C1 segment of cervical spinal cord (tissue), 14 donors: Measurements from ENCODE around the gene TOM1L1.

Experiments
- DNase-seq, 14 donors: peaks; one replicate each; lab custom pipeline; 2025; lab: John Stamatoyannopoulos, UW

Gene TOM1L1

DNA sequence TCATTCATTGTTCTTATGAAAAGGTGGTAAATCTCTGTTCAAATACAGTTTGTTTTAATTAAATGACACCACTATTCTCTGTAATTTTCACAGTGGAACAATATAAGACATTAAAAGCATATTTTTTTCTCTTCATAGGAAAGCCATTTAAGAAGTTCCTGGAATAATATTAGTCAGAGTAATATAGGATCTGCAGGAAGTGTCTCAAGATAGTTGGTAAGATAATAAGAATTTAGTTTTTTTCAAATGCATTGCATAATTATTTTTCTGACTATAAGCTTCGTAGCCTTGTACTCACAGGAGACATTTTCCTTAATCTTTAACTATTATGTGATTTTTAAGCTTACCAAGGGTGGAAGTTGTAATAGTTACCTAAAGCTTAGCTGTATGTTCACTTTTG, 84.8 kb downstream of the TOM1L1 start:
- no peak for DNase-seq

DNA sequence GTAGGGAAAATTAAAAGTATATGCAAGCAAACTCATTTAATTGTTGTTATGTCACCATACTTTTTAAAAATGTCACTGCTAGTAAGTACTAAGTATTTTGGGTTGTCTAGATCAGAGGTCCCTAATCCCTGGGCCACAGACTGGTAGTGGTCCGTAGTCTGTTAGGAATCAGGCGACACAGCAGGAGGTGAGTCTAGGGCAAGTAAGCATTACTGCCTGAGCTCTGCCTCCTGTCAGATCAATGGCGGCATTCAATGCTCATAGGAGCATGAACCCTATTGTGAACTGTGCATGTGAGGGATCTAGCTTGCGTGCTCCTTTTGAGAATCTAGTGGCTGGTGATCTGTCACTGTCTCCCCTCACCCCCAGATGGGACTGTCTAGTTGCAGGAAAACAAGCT, 89.5 kb downstream of the TOM1L1 start:
- no peak for DNase-seq

DNA sequence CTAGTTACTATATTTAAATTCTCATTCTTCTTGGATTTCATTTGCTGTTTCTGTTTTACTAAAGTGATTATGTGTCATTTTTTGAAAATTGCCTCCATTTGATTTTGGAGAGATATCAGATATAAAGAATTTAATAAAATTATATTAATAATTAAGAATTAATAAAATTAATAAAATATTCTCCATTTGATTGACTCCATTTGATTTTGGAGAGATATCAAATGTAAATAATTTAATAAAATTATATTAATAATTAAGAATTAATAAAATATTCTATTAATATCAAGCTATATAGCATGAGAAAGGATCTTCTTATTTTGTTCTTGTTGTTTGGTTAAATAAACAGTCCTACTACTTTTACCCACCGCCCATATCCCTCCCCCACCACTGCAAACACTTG, 90.9 kb downstream of the TOM1L1 start:
- no peak for DNase-seq

DNA sequence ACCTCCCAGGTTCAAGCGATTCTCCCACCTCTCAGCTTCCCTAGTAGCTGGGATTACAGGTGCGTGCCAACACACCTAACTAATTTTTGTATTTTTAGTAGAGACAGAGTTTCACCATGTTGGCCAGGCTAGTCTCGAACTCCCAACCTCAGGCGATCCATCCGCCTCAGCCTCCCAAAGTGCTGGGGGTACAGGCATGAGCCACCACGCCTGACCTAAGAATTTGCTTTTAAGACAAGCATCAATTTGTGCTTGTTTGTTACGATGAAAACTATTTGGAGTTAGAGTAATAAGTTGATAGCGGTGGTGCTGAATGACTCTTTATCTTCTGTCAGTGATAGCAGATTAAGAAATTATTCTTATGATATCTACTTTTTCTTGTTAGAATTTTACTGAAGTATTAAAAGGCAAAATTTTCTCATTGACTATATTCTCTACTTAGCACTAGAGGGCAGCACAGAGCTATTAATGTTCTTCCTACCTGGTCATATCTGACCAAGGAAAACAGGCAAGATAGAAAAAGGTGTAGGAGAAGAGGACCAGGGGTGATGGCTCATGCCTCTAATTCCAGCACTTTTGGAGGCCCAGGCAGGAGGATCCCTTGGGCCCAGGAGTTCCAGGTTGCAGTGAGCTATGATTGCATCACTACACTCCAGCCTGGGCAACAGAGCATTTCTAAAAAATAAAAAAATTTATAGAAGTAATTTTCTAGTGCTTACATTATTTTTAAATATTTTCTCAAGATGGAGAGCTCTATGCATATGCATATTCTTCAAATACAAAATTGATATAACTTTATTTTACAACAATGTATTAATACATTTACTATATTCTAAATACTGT, 92.4 kb downstream of the TOM1L1 start:
- DNase-seq, result peak in 1 of 14 donors; percentile 35

DNA sequence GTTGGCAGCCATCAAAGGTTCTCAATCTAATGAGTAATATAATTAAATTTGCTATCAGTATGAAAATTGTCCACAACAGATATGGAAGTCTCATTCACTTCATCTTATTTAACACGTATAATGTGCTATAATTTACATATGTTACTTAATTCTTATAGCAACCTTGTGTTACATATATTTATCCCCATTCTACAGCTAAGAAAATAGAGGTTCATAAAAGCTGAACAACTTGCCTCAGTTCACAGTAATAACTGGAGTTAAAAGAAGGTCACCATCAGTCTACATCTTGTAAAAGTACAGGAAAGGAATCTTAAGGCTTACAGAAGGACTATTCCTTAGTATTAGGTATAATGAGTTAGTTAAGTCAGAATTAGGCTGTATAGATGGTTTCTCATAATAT, 95.8 kb downstream of the TOM1L1 start:
- no peak for DNase-seq

DNA sequence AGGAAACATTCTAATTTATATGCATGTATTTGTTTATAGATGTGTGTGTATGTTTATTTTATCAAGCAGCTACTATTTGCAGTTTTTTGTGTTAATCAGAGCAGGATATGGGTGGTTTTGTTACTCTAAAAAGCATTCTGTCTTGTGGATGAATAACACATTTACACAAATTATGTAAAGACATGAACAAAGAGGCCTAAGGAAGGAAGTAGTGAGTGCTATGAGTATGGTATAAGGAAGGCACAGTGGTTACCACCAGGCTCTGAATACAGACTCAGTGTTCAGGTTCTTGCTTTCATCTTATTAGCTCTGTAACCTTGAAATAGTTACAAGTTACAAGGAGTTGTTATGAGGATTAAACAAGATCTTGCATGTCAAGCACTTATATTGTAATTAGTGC, 101.8 kb downstream of the TOM1L1 start:
- no peak for DNase-seq

DNA sequence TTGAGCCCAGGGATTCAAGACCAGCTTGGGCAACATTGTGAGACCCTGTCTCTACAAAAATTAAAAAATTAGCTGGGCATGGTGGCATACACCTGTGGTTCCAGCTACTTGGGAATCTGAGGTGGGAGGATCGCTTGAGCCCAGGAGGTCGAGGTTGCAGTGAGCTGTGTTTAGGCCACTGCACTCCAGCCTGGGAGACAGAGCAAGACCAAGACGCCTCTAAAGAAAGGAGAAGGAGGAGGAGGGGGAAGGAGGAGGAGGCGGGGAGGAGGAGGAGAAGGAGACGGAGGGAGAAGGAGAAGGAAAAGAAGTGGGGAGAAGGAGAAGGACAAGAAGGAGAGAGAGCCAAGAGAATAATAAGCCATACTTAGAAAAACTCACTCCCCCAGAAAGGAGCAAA, 103.8 kb downstream of the TOM1L1 start:
- DNase-seq, result no peak

DNA sequence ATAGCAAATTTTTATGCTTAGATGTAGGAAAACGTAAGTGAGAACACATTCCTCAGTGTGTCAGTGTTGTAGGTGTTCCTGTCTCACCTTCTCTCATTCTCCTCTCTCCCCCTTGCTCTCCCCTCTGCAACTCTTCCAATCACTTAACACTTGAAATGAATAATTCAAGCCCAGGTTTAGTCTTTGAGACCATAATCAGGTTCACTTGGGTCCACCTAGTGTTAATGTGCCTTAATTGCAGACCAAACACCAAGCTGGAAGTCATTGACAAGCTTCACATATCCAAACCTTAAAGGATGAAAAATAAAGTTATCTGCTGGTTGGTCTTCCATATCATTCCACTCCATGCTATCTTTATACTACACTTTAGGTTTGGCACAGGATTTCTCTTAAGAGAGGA, 104.9 kb downstream of the TOM1L1 start:
- no peak for DNase-seq
